ENCODE results near the gene TRIM46. TPM values are rescaled to one million over a fixed set of nuclear protein-coding genes. Genes with fewer than 3 reads are reported as not detected.

The TRIM46 gene
- polyA plus RNA-seq, 2 donors, result 0.19 to 0.47 TPM

Other genes starting within 250 kb of the TRIM46 start
- gene PMVK, start 237.1 kb upstream of the TRIM46 start, polyA plus RNA-seq, result 10 to 100 TPM; 29.4 to 68.9 TPM
- 10 to 100 TPM; 18.3 to 25.7 TPM for gene PBXIP1, start 217.8 kb upstream of the TRIM46 start, polyA plus RNA-seq
- gene PYGO2, start 212.1 kb upstream of the TRIM46 start, polyA plus RNA-seq, result 10 to 100 TPM; 14.3 to 15.8 TPM
- 10 to 100 TPM; 28.8 to 38.8 TPM for gene SHC1, start 203.1 kb upstream of the TRIM46 start, polyA plus RNA-seq
- 10 to 100 TPM in 1 of 2 donors, 1 to 10 TPM in 1; 8.9 to 74.3 TPM for gene CKS1B, start 199.2 kb upstream of the TRIM46 start, polyA plus RNA-seq
- 10 to 100 TPM; 27.1 TPM for gene FLAD1, start 190.5 kb upstream of the TRIM46 start, polyA plus RNA-seq
- under 1 TPM in 1 of 2 donors, not detected in 1; 0.22 TPM for gene LENEP, start 180.3 kb upstream of the TRIM46 start, polyA plus RNA-seq
- gene ZBTB7B, start 171.0 kb upstream of the TRIM46 start, polyA plus RNA-seq, result 10 to 100 TPM; 71.7 to 95.8 TPM
- 10 to 100 TPM in 1 of 2 donors, 1 to 10 TPM in 1; 1.7 to 10.1 TPM for gene DCST2, start 140.1 kb upstream of the TRIM46 start, polyA plus RNA-seq
- under 1 TPM; 0.14 to 0.29 TPM for gene DCST1, start 140.0 kb upstream of the TRIM46 start, polyA plus RNA-seq
- gene ADAM15, start 122.5 kb upstream of the TRIM46 start, polyA plus RNA-seq, result 100 to 1,000 TPM; 122 to 222 TPM
- 10 to 100 TPM; 14.7 to 16.2 TPM for gene EFNA4, start 110.1 kb upstream of the TRIM46 start, polyA plus RNA-seq
- gene EFNA3, start 95.0 kb upstream of the TRIM46 start, polyA plus RNA-seq, result 10 to 100 TPM; 16.3 to 21.7 TPM
- 10 to 100 TPM; 32.9 to 48.1 TPM for gene EFNA1, start 46.0 kb upstream of the TRIM46 start, polyA plus RNA-seq
- gene SLC50A1, start 38.0 kb upstream of the TRIM46 start, polyA plus RNA-seq, result 10 to 100 TPM; 41.0 to 51.5 TPM
- 100 to 1,000 TPM; 103 to 248 TPM for gene DPM3, start 33.3 kb upstream of the TRIM46 start, polyA plus RNA-seq
- 100 to 1,000 TPM; 161 to 260 TPM for gene KRTCAP2, start 545 bp upstream of the TRIM46 start, polyA plus RNA-seq
- 10 to 100 TPM; 12.9 to 41.5 TPM for gene THBS3, start 34.0 kb downstream of the TRIM46 start, polyA plus RNA-seq
- 10 to 100 TPM; 43.6 to 51.4 TPM for gene MTX1, start 34.8 kb downstream of the TRIM46 start, polyA plus RNA-seq
- 10 to 100 TPM; 12.7 to 13.6 TPM for gene ENTREP3, start 81.6 kb downstream of the TRIM46 start, polyA plus RNA-seq
- gene SCAMP3, start 88.5 kb downstream of the TRIM46 start, polyA plus RNA-seq, result 10 to 100 TPM; 20.2 to 47.3 TPM
- gene CLK2, start 99.7 kb downstream of the TRIM46 start, polyA plus RNA-seq, result 10 to 100 TPM; 29.2 to 55.3 TPM
- 1 to 10 TPM; 2.4 to 6.6 TPM for gene HCN3, start 103.6 kb downstream of the TRIM46 start, polyA plus RNA-seq
- gene PKLR, start 127.6 kb downstream of the TRIM46 start, polyA plus RNA-seq, result under 1 TPM; 0.02 to 0.04 TPM
- gene FDPS, start 135.0 kb downstream of the TRIM46 start, polyA plus RNA-seq, result 100 to 1,000 TPM; 190 to 241 TPM
- gene RUSC1, start 147.0 kb downstream of the TRIM46 start, polyA plus RNA-seq, result 10 to 100 TPM; 30.7 to 41.0 TPM

Measured in esophagus (tissue), 2 donors.